Aorta (tissue), 5 donors: Measurements from ENCODE around the gene GPR146. TPM values are rescaled to one million over a fixed set of nuclear protein-coding genes. Genes with fewer than 3 reads are reported as not detected.

Source experiments
- ATAC-seq: fragments of 200-7000 bp; cut with Tn5 transposase; one replicate; pipeline ENCODE4 v1.9.1; 2022; ENCODE audit warnings: moderate library complexity; ENCODE audit not compliant: low FRiP score
- DNase-seq, 2 donors: peaks; one replicate each; pipeline ENCODE4 v3.0.0-alpha.2; 2020
- H3K27ac ChIP-seq, 2 donors: one replicate each; pipeline ENCODE4 v1.5.1; 2013; ENCODE audit warnings: low read length in 2 of 2, mild to moderate bottlenecking in 2 of 2, moderate library complexity in 2 of 2, control low read depth in 1 of 2, inconsistent platforms in 1 of 2, low read depth in 1 of 2
- H3K27me3 ChIP-seq, 2 donors: one replicate each; pipeline ENCODE4 v1.6.1; 2013; ENCODE audit warnings: control low read depth in 1 of 2, low read length in 1 of 2, mild to moderate bottlenecking in 1 of 2, moderate library complexity in 1 of 2; ENCODE audit not compliant: insufficient read depth in 2 of 2, control insufficient read depth in 1 of 2
- H3K36me3 ChIP-seq, 2 donors: one replicate each; pipeline ENCODE4 v1.6.1; 2013; ENCODE audit warnings: control low read depth in 1 of 2, low read length in 1 of 2, mild to moderate bottlenecking in 1 of 2; ENCODE audit not compliant: insufficient read depth in 2 of 2, control insufficient read depth in 1 of 2
- H3K4me1 ChIP-seq, 2 donors: one replicate each; pipeline ENCODE4 v1.6.1; 2013; ENCODE audit warnings: low read length in 2 of 2, control low read depth in 1 of 2, mild to moderate bottlenecking in 1 of 2, moderate library complexity in 1 of 2; ENCODE audit not compliant: insufficient read depth in 2 of 2, control insufficient read depth in 1 of 2
- H3K4me3 ChIP-seq, 2 donors: one replicate each; pipeline ENCODE4 v1.5.1; 2013; ENCODE audit warnings: low read length in 2 of 2, control low read depth in 1 of 2, mild to moderate bottlenecking in 1 of 2
- H3K9me3 ChIP-seq: one replicate; pipeline ENCODE4 v1.6.1; 2013; ENCODE audit warnings: mild to moderate bottlenecking, low read length; ENCODE audit not compliant: control insufficient read depth
- WGBS, 2 donors: extraction: QIAGEN DNeasy Blood & Tissue Kit; methylation state at CpG; one replicate each; pipeline ENCODE4 v1.1.7; 2013; 5-methylcytosine and 5-hydroxymethylcytosine counted together
- intact Hi-C, 2 donors: fragments of 100-400 bp; cut with DNase I; formaldehyde crosslinking; loops; one replicate each; pipeline versions ENCODE4 v1.14.2 to v1.15.0; 2022
- polyA plus RNA-seq, 2 donors: library from polyadenylated mRNA; stranded (reverse); fragments of 200-250 nt; gene quantifications; one replicate each; pipeline ENCODE4 v1.2.3, GENCODE V29; 2013
- total RNA-seq, 2 donors: library from RNA; stranded (reverse); fragmentation: NEBNext Ultra II Directional; extraction: Animal tissue kit (Norgen Biotek cat#: 25700); gene quantifications; one replicate each; pipeline ENCODE4 v1.2.1, GENCODE V29; 2021
- donor health status: healthy with polysubstance abuse.
- donor health status: Bipolar disorder and iron deficiency.
- donor health status: DM: no; HTN: no; CAD: no.
- donor health status: DM: no; HTN: no; CAD: no.
- donor health status: DM: yes; HTN: yes; CAD: no.

Gene GPR146
- total and polyA plus RNA-seq, 4 donors, result 2.2 to 44.2 (median 10.4) TPM

- 0 to 1% methylated on average over 34 to 77 of the region's 77 CpGs for WGBS, 2 donors
- no peaks in the 10 kb centered on the region for H3K36me3 ChIP-seq
- intact Hi-C loops, result loop anchor here in 1 of 2 donors (2.0 kb wide), 1 partner anchor 17 kb away; the partner anchor contains the start of gene GPR146
- no peaks in the 10 kb centered on the region for H3K9me3 ChIP-seq
- ATAC-seq (peak; percentile 93), DNase-seq (peak; percentile 96 to 97)
- H3K27ac ChIP-seq, result peak overlapping the region; percentile 15 to 77
- no peaks in the 10 kb centered on the region for H3K4me1 ChIP-seq
- H3K27me3 ChIP-seq, result no peaks in the 10 kb centered on the region
- peak overlapping the region; percentile 69 to 84 for H3K4me3 ChIP-seq
Measured at GRCh38 chr7:1028044-1028770, 16.1 kb upstream of the GPR146 start.

DNA sequence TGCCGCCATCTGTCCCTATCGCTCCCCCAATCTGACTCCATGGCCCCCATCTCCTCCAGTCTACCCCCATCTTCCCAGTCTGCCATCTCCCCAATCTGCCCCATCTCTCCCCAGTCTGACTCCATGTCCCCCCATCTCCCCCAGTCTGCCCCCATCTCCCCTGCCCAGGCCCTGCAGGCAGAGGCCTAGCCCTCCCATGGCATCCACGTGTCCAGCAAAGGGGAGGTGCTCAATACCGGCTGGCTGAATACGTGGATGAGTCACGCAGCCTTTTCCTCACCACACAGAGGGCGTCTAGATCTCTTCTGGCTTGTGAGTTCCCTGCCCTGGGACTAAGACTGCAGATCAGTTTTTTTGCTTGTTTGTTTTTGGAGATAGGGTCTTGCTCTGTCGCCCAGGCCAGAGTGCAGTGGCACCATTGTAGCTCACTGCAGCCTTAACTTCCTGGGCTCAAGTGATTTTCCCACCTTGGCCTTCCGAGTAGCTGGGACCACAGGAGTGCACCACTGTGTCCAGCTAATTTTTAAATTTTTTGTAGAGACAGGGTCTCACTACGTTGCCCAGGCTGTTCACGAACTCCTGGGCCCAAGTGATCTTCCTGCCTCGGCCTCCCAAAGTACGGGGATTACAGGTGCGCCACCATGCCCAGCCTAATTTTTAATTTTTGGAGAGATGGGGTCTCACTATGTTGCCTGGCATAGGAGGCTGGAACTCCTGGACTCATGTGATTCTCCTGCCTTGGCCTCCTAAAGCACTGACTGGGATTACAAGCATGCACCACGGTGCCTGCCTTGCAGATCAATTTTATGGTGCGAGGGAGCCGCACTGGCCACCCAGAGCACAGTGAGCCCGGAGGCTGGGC is 15.3 kb upstream of the GPR146 start:
- ATAC-seq, result peak; percentile 91
- Histone ChIP-seq H3K27me3 (no peaks in the 10 kb centered on the region), H3K4me3 (no peak overlapping the region), H3K36me3 (no peaks in the 10 kb centered on the region), H3K9me3 (no peaks in the 10 kb centered on the region), H3K4me1 (no peaks in the 10 kb centered on the region), H3K27ac (peak overlapping the region; percentile 15 to 77)
- 55 to 56% methylated on average over 18 of the region's 18 CpGs for WGBS, 2 donors
- DNase-seq, result peak; percentile 91 to 93
- intact Hi-C loops, result loop anchor here in 1 of 2 donors (2.0 kb wide), 1 partner anchor 16 kb away; the partner anchor contains the start of gene GPR146

- ATAC-seq (no peak), DNase-seq (no peak)
- H3K9me3 ChIP-seq, result no peaks in the 10 kb centered on the region
- WGBS, 2 donors, result 94 to 96% methylated on average over 33 of the region's 33 CpGs
- peak overlapping the region in 1 of 2 donors; percentile 20 for H3K27ac ChIP-seq
- intact Hi-C loops, result loop anchor here in 1 of 2 donors (2.0 kb wide), 1 partner anchor 15 kb away; the partner anchor contains the start of gene GPR146
- H3K4me1 ChIP-seq, result no peaks in the 10 kb centered on the region
- no peaks in the 10 kb centered on the region for H3K27me3 ChIP-seq
- H3K36me3 ChIP-seq, result no peaks in the 10 kb centered on the region
- no peak overlapping the region for H3K4me3 ChIP-seq
Measured at GRCh38 chr7:1029637-1030443, 14.5 kb upstream of the GPR146 start.

- Histone ChIP-seq H3K4me3 (no peak overlapping the region), H3K4me1 (no peaks in the 10 kb centered on the region), H3K27me3 (no peaks in the 10 kb centered on the region), H3K27ac (no peak overlapping the region), H3K36me3 (no peaks in the 10 kb centered on the region), H3K9me3 (no peaks in the 10 kb centered on the region)
- DNase-seq (no peak), ATAC-seq (no peak)
- WGBS, 2 donors, result 87 to 92% methylated on average over 10 to 12 of the region's 12 CpGs
- intact Hi-C loops, result no loop called here
Measured at GRCh38 chr7:1030444-1031070, 13.8 kb upstream of the GPR146 start.

- intact Hi-C loops, result no loop called here
- H3K4me3 ChIP-seq, result no peak overlapping the region
- ATAC-seq (no peak), DNase-seq (no peak)
- no peak overlapping the region for H3K27ac ChIP-seq
- no peaks in the 10 kb centered on the region for H3K9me3 ChIP-seq
- H3K27me3 ChIP-seq, result no peaks in the 10 kb centered on the region
- no peaks in the 10 kb centered on the region for H3K4me1 ChIP-seq
- WGBS, 2 donors, result 95 to 98% methylated on average over 25 to 31 of the region's 33 CpGs
- no peaks in the 10 kb centered on the region for H3K36me3 ChIP-seq
Measured at GRCh38 chr7:1031716-1032455, 12.5 kb upstream of the GPR146 start.

DNA sequence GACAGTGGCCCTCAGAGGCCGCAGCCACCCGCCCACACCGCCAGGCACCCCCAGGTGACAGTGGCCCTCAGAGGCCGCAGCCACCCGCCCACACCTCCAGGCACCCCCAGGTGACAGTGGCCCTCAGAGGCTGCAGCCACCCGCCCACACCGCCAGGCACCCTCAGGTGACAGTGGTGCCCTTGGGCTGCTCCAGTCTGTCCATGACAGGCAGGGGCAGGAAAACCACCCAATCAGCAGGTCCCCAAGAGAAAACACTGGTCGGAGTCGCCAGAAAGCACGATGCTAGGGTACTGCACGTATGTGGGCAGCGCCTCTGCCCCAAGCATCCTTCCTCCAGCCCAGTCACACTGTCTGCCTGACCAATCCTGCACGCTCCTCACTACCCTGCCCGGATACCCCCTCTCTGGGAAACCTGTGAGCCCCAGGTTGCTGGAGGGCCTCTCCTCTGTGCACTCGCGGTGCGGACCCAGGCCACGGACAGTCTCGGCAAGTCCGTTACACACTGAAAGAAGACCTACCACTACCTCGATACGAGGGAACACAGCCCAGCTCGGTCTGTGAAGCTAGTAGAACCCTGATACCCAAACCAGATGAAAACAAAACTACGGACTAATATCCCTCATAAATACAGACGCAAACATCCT is 11.7 kb upstream of the GPR146 start:
- intact Hi-C loops, result no loop called here
- ATAC-seq (no peak), DNase-seq (no peak)
- Histone ChIP-seq H3K36me3 (no peaks in the 10 kb centered on the region), H3K9me3 (no peaks in the 10 kb centered on the region), H3K27ac (no peak overlapping the region), H3K27me3 (no peaks in the 10 kb centered on the region), H3K4me3 (no peak overlapping the region), H3K4me1 (no peaks in the 10 kb centered on the region)
- WGBS, 2 donors, result 90 to 95% methylated on average over 25 of the region's 25 CpGs

GRCh38 chr7:1033546-1034145 is 10.7 kb upstream of the GPR146 start:
- no peak for ATAC-seq
- H3K36me3 ChIP-seq, result no peaks in the 10 kb centered on the region
- intact Hi-C loops, result no loop called here

More at GRCh38 chr7:1033546-1034145, 10.7 kb upstream of the GPR146 start:
- no peaks in the 10 kb centered on the region for H3K9me3 ChIP-seq
- H3K27me3 ChIP-seq, result no peaks in the 10 kb centered on the region
- H3K4me3 ChIP-seq, result no peak overlapping the region
- DNase-seq, result no peak
- no peak overlapping the region for H3K27ac ChIP-seq
- no peaks in the 10 kb centered on the region for H3K4me1 ChIP-seq
- 92 to 94% methylated on average over 20 of the region's 20 CpGs for WGBS, 2 donors
